A549 (cell line): ENCODE data around the gene CTDSPL.

Source experiments
- CTCF ChIP-seq: fragments of >200 bp; sonication (Bioruptor Twin); formaldehyde crosslinking; IDR thresholded peaks from 3 replicates; pipeline ENCODE4 v1.5.1; 2016
- MAFK ChIP-seq: fragments of 450-650 bp; IDR thresholded peaks from 2 replicates; pipeline ENCODE4 v1.6.1; 2014; ENCODE audit not compliant: partially characterized antibody
- POLR2A ChIP-seq: IDR thresholded peaks from 2 replicates; pipeline ENCODE4 v1.6.1; 2012; ENCODE audit warnings: mild to moderate bottlenecking, low read length
- RFX5 ChIP-seq: fragments of 450-650 bp; IDR thresholded peaks from 2 replicates; pipeline ENCODE4 v1.7.1; 2014; ENCODE audit warnings: antibody characterized with exemption, mild to moderate bottlenecking, moderate library complexity

DNA sequence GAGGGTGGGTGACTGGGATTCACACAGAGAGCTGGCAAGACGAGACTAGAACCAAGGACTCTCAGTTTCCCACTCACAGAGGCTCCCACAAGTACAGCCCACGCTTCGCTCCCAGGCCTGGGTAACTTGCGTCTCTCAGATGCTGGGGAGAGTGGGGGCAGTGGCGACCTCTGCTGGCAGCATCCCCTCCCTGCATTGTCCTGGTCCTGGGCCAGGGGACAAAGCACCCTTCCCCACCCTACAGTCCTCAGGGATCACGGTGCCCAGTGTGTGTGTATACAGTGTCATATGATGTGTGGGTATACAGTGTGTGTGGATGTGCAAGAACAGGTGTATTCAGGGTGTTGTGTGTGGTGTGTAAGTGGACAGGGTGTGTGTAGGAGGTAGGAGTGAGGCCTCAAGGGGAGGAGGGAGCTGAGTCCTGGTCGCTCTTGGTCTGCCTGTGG lies 141.7 kb downstream of the CTDSPL start:
- peak; percentile 72 for TF ChIP-seq CTCF
- no peak for TF ChIP-seq MAFK
- TF ChIP-seq POLR2A = no peak
- TF ChIP-seq RFX5 = no peak
